Calu3 (cell line): Measurements from ENCODE around the gene NECTIN1. TPM values are rescaled to one million over a fixed set of nuclear protein-coding genes. Genes with fewer than 3 reads are reported as not detected.

Experiments
- BruUV-seq: library from RNA; stranded (reverse); fragments of 400-500 nt; replicated peaks from 2 replicates; lab custom pipeline; 2021; lab: Mats Ljungman, UMichigan
- CTCF ChIA-PET: fragments of 300-600 bp; sonication (Branson Sonifier 250); formaldehyde crosslinking; loops from one replicate; lab custom pipeline; 2022; ENCODE audit warnings: antibody characterized with exemption; lab: Charles Lee
- DNase-seq: peaks from one replicate; pipeline ENCODE4 v3.0.0; 2022
- H3K27ac Mint-ChIP-seq: one replicate; pipeline ENCODE4 v1.8.0; 2022; ENCODE audit warnings: mixed read lengths; ENCODE audit not compliant: unreplicated experiment
- H3K27me3 Mint-ChIP-seq: one replicate; pipeline ENCODE4 v1.8.0; 2022; ENCODE audit warnings: mixed read lengths; ENCODE audit not compliant: unreplicated experiment
- H3K36me3 Mint-ChIP-seq: one replicate; pipeline ENCODE4 v1.8.0; 2022; ENCODE audit warnings: mild to moderate bottlenecking, moderate library complexity, mixed read lengths; ENCODE audit not compliant: insufficient read depth, unreplicated experiment
- H3K4me1 Mint-ChIP-seq: one replicate; pipeline ENCODE4 v1.8.0; 2022; ENCODE audit warnings: mild to moderate bottlenecking, low read depth, mixed read lengths; ENCODE audit not compliant: unreplicated experiment
- H3K4me3 Mint-ChIP-seq: one replicate; pipeline ENCODE4 v1.8.0; 2022; ENCODE audit warnings: mild to moderate bottlenecking, low read depth, moderate library complexity, mixed read lengths; ENCODE audit not compliant: unreplicated experiment
- H3K9me3 Mint-ChIP-seq: one replicate; pipeline ENCODE4 v1.8.0; 2022; ENCODE audit warnings: low read depth, mixed read lengths; ENCODE audit not compliant: unreplicated experiment
- CTCF ChIP-seq: fragments of 200-600 bp; IDR thresholded peaks from one replicate; pipeline ENCODE4 v1.8.0; 2022; ENCODE audit warnings: antibody characterized with exemption; ENCODE audit not compliant: unreplicated experiment
- intact Hi-C: fragments of 100-400 bp; cut with micrococcal nuclease; formaldehyde crosslinking; loops from one replicate; pipeline ENCODE4 v1.10.0; 2022; ENCODE audit not compliant: unreplicated experiment
- total RNA-seq: library from RNA; stranded (reverse); gene quantifications from 2 replicates; pipeline ENCODE4 v1.2.3, GENCODE V29; 2022

NECTIN1 gene
- total RNA-seq, 1 experiment from 2014 or later = 22.1 TPM

GRCh38 chr11:119744577-119744976 lies 15.6 kb upstream of the NECTIN1 start:
- Mint-ChIP-seq H3K36me3 (peaks cover 3% of the 10 kb centered on the region), H3K9me3 (no peaks in the 10 kb centered on the region), H3K27me3 (peaks cover 28% of the 10 kb centered on the region), H3K27ac (no peak overlapping the region), H3K4me3 (no peak overlapping the region), H3K4me1 (no peaks in the 10 kb centered on the region)
- no peak for TF ChIP-seq CTCF
- CTCF ChIA-PET = no interaction called here
- intact Hi-C loops = no loop called here
- DNase-seq = no peak
- no TSS peak for BruUV-seq

DNA sequence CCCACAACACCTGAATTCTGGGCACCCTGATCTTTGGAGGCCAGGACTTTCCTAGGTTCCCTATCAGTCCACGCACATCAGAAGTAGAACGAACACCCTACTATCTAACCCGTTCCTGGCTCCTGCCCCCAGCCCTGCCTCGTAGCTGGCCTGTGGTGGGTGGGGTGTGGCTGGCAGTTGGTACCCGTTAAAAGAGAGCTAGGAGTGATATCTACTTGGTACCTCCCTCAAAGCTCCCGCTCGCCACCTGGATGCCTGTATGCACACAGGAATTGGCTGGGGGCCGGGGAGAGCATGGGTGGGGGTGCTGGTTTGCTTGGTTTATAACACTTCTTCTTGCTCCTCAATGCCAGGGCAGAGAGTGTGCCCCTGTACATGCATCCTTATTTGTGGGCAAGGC lies 14.0 kb upstream of the NECTIN1 start:
- Mint-ChIP-seq H3K4me1 (no peaks in the 10 kb centered on the region), H3K4me3 (no peak overlapping the region), H3K9me3 (no peaks in the 10 kb centered on the region), H3K27me3 (peaks cover 28% of the 10 kb centered on the region), H3K27ac (no peak overlapping the region), H3K36me3 (peaks cover 3% of the 10 kb centered on the region)
- no peak for TF ChIP-seq CTCF
- CTCF ChIA-PET = no interaction called here
- intact Hi-C loops = no loop called here
- no TSS peak for BruUV-seq
- DNase-seq = no peak

GRCh38 chr11:119742263-119742861 lies 13.4 kb upstream of the NECTIN1 start:
- intact Hi-C loops = no loop called here
- no peak for DNase-seq
- CTCF ChIA-PET = no interaction called here
- Mint-ChIP-seq H3K4me1 (no peaks in the 10 kb centered on the region), H3K36me3 (peaks cover 3% of the 10 kb centered on the region), H3K9me3 (no peaks in the 10 kb centered on the region), H3K4me3 (no peak overlapping the region), H3K27me3 (peaks cover 28% of the 10 kb centered on the region), H3K27ac (no peak overlapping the region)
- no peak for TF ChIP-seq CTCF
- no TSS peak for BruUV-seq

GRCh38 chr11:119741369-119742262 lies 12.6 kb upstream of the NECTIN1 start:
- TF ChIP-seq CTCF = no peak
- Mint-ChIP-seq H3K9me3 (no peaks in the 10 kb centered on the region), H3K36me3 (peaks cover 3% of the 10 kb centered on the region), H3K27ac (no peak overlapping the region), H3K4me3 (no peak overlapping the region), H3K27me3 (peaks cover 28% of the 10 kb centered on the region), H3K4me1 (no peaks in the 10 kb centered on the region)
- peak; percentile 48 for DNase-seq
- CTCF ChIA-PET = no interaction called here
- intact Hi-C loops = no loop called here
- BruUV-seq = no TSS peak
